Transverse colon (tissue), 4 donors: ENCODE data around the gene BORCS5. TPM values are rescaled to one million over a fixed set of nuclear protein-coding genes. Genes with fewer than 3 reads are reported as not detected.
A peak's percentile ranks its signal among the peaks of the same experiment; 100 is the strongest.

ENCODE experiments used
- DNase-seq: peaks from one replicate; pipeline ENCODE4 v3.0.0-alpha.2; 2019
- H3K27ac ChIP-seq, 4 donors: fragments of 200-600 bp; sonication (generic); 2 replicates each; pipeline ENCODE4 v1.5.1; 2016 to 2018; ENCODE audit warnings: inconsistent platforms in 4 of 4
- H3K27me3 ChIP-seq: fragments of 200-600 bp; sonication (generic); 2 replicates; pipeline ENCODE4 v1.5.1; 2017; ENCODE audit warnings: inconsistent platforms
- H3K36me3 ChIP-seq, 4 donors: fragments of 200-600 bp; sonication (generic); 2 replicates each; pipeline ENCODE4 v1.5.1; 2017 to 2019; ENCODE audit warnings: inconsistent platforms in 4 of 4
- H3K4me1 ChIP-seq, 4 donors: fragments of 200-600 bp; sonication (generic); 2 replicates each; pipeline ENCODE4 v1.5.1; 2017 to 2020; ENCODE audit warnings: inconsistent platforms in 4 of 4
- H3K4me3 ChIP-seq, 4 donors: fragments of 200-600 bp; sonication (generic); 1 replicate in 1 of 4; 2 replicates in 3 of 4; pipeline versions ENCODE4 v1.5.1 to v1.6.1; 2017 to 2019; ENCODE audit warnings: inconsistent platforms in 4 of 4
- H3K9me3 ChIP-seq, 2 donors: fragments of 200-600 bp; sonication (generic); 2 replicates each; pipeline ENCODE4 v1.5.1; 2017 to 2019; ENCODE audit warnings: inconsistent platforms in 2 of 2
- EP300 ChIP-seq: sonication (generic); formaldehyde crosslinking; IDR thresholded peaks from one replicate; pipeline ENCODE4 v1.6.1; 2017; ENCODE audit warnings: antibody characterized with exemption, low read depth
- POLR2A ChIP-seq: fragments of 450-650 bp; IDR thresholded peaks from one replicate; pipeline ENCODE4 v1.6.1; 2016; ENCODE audit warnings: antibody characterized with exemption, mild to moderate bottlenecking, moderate library complexity
- POLR2AphosphoS5 ChIP-seq, 3 donors: sonication (generic); formaldehyde crosslinking; IDR thresholded peaks; one replicate each; pipeline ENCODE4 v1.6.1; 2016; ENCODE audit warnings: antibody characterized with exemption in 3 of 3
- WGBS, 2 donors: methylation state at CpG; one replicate each; pipeline ENCODE4 v1.1.5; 2018; ENCODE audit warnings: low coverage in 1 of 2; 5-methylcytosine and 5-hydroxymethylcytosine counted together
- in situ Hi-C, 4 donors: fragments of 200-750 bp; cut with MboI; loops; one replicate each; pipeline versions ENCODE4 v1.15.0 to v1.15.1; 2017; ENCODE audit warnings: low sequenced_read_pairs in 3 of 4, low pct_ligation_motif_present in 1 of 4, low pct_unique_long_range_greater_than_20kb in 1 of 4
- intact Hi-C: fragments of 100-400 bp; cut with DNase I; formaldehyde crosslinking; loops from one replicate; pipeline ENCODE4 v1.15.1; 2023; ENCODE audit warnings: low total_unique reads
- total RNA-seq, 4 donors: library from RNA; depleted of rRNA; stranded (reverse); fragments of >200 nt; gene quantifications; one replicate each; pipeline ENCODE4 v1.1.0, GENCODE V29; 2016
- TF ChIP-seq, protein P1 (sequence below), 5 experiments: fragments of 200-600 bp in 3 of 5; fragments of 450-650 bp in 2 of 5; sonication (generic) in 3 of 5; IDR thresholded peaks; 1 replicate in 2 of 5; 2 replicates in 3 of 5; pipeline ENCODE4 v1.5.1; 2016 to 2017; ENCODE audit warnings: antibody characterized with exemption in 5 of 5, inconsistent platforms in 3 of 5, mild to moderate bottlenecking in 2 of 5, moderate library complexity in 1 of 5

BORCS5 gene
- total RNA-seq, 4 donors from 2014 or later: 8.5 to 52.7 (median 21.3) TPM

DNA sequence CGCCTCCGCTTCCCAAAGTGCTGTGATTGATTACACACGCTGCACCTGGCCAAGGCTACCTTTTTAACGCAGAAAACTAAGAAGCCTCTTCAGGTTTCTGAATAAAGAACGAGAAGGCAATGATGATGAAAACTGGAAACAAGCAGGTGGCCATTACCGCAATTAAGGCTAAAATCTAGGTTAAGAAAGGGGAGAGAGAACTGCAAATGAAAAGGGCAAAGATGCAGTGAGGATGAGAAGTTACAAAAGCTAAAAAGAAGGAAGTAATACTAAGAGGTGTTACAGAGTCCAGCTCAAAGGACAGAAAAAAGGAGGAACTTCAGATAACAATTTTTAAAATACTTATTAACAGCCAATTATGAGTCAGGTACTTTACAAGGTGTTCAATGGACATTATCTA is 126.1 kb downstream of the BORCS5 start:
- Histone ChIP-seq H3K4me3 (no peak overlapping the region), H3K27me3 (no peaks in the 10 kb centered on the region), H3K4me1 (no peaks in the 10 kb centered on the region), H3K27ac (peak overlapping the region; percentile 22 to 58 (median 36)), H3K9me3 (no peaks in the 10 kb centered on the region), H3K36me3 (peaks cover 0 to 27% (median 3%) of the 10 kb centered on the region in 4 donors)
- DNase-seq: no peak
- in situ Hi-C loops: no loop called here
- TF ChIP-seq POLR2A: no peak
- TF ChIP-seq, protein P1, sequence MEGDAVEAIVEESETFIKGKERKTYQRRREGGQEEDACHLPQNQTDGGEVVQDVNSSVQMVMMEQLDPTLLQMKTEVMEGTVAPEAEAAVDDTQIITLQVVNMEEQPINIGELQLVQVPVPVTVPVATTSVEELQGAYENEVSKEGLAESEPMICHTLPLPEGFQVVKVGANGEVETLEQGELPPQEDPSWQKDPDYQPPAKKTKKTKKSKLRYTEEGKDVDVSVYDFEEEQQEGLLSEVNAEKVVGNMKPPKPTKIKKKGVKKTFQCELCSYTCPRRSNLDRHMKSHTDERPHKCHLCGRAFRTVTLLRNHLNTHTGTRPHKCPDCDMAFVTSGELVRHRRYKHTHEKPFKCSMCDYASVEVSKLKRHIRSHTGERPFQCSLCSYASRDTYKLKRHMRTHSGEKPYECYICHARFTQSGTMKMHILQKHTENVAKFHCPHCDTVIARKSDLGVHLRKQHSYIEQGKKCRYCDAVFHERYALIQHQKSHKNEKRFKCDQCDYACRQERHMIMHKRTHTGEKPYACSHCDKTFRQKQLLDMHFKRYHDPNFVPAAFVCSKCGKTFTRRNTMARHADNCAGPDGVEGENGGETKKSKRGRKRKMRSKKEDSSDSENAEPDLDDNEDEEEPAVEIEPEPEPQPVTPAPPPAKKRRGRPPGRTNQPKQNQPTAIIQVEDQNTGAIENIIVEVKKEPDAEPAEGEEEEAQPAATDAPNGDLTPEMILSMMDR (IDR thresholded peaks at IDR 0.05): no peak
- no peak for TF ChIP-seq EP300
- no peak for TF ChIP-seq POLR2AphosphoS5 (IDR thresholded peaks at IDR 0.05)
- 88 to 91% methylated on average over 3 to 6 of the region's 6 CpGs for WGBS, 2 donors
- intact Hi-C loops: no loop called here

GRCh38 chr12:12483438-12483837 is 126.6 kb downstream of the BORCS5 start:
- H3K27ac ChIP-seq: peak overlapping the region in 2 of 4 donors; percentile 22 to 58
- no peaks in the 10 kb centered on the region for H3K4me1 ChIP-seq
- WGBS, 2 donors: 92 to 100% methylated on average over 2 to 3 of the region's 3 CpGs
- H3K36me3 ChIP-seq: peaks cover 0 to 27% (median 2%) of the 10 kb centered on the region in 4 donors
- H3K4me3 ChIP-seq: no peak overlapping the region
- in situ Hi-C loops: no loop called here
- DNase-seq: no peak
- intact Hi-C loops: no loop called here
- H3K27me3 ChIP-seq: no peaks in the 10 kb centered on the region
- H3K9me3 ChIP-seq: no peaks in the 10 kb centered on the region
- TF ChIP-seq POLR2A (no peak), EP300 (no peak), POLR2AphosphoS5 (IDR thresholded peaks at IDR 0.05) (no peak)
- TF ChIP-seq, protein P1 (IDR thresholded peaks at IDR 0.05): no peak

- H3K27ac ChIP-seq: no peak overlapping the region
- H3K27me3 ChIP-seq: no peaks in the 10 kb centered on the region
- H3K36me3 ChIP-seq: peaks cover 0 to 16% (median 2%) of the 10 kb centered on the region in 4 donors
- in situ Hi-C loops (no loop called here), intact Hi-C loops (no loop called here)
- no peaks in the 10 kb centered on the region for H3K9me3 ChIP-seq
- peaks cover 0 to 3% (median 0%) of the 10 kb centered on the region in 4 donors for H3K4me1 ChIP-seq
- no peak for TF ChIP-seq POLR2AphosphoS5 (IDR thresholded peaks at IDR 0.05)
- TF ChIP-seq, protein P1 (IDR thresholded peaks at IDR 0.05): no peak
- TF ChIP-seq POLR2A: no peak
- no peak for TF ChIP-seq EP300
- H3K4me3 ChIP-seq: no peak overlapping the region
- 81 to 94% methylated on average over 2 to 6 of the region's 6 CpGs for WGBS, 2 donors
- DNase-seq: no peak
These were observed 129.9 kb downstream of the BORCS5 start for GRCh38 chr12:12486661-12487240.

DNA sequence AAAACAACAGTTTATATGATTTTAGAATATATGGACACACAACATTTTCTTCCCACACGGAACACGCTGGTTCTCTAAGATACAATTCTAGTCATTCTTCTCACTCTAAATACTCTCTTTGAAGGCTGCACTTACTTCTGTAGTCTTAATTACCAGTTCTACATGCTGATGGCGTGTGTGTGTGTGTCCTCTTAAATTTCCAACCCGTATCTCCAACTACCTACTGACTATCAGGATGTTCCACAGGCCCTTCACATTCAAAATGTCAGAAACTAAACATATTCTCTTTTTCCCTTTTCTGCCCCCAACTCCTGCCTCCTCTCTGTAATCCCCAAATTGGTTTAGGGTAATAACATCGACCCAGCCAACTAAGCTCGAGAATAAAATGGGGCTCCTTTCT is 130.6 kb downstream of the BORCS5 start:
- WGBS, 2 donors: 95 to 96% methylated on average over 6 of the region's 6 CpGs
- intact Hi-C loops (no loop called here), in situ Hi-C loops (no loop called here)
- DNase-seq: no peak
- TF ChIP-seq POLR2AphosphoS5 (IDR thresholded peaks at IDR 0.05) (no peak), EP300 (no peak), POLR2A (no peak)
- TF ChIP-seq, protein P1 (IDR thresholded peaks at IDR 0.05): no peak
- Histone ChIP-seq H3K4me1 (peaks cover 0 to 4% (median 0%) of the 10 kb centered on the region in 4 donors), H3K4me3 (no peak overlapping the region), H3K27ac (no peak overlapping the region), H3K27me3 (no peaks in the 10 kb centered on the region), H3K9me3 (no peaks in the 10 kb centered on the region), H3K36me3 (peaks cover 0 to 13% (median 2%) of the 10 kb centered on the region in 4 donors)
